Stimulated activated CD8-positive, alpha-beta memory T cell treated with anti-CD3 and anti-CD28 coated beads, Interleukin-15, amount 100 ng/mL, for 24 hours (primary cell): ENCODE results near the gene POU4F1.
"Not testable (repeated sequence)": the region's sequence is repeated elsewhere in the genome, so short reads cannot be mapped to it uniquely, and the experiment has no call there.

ENCODE experiments used
- DNase-seq: peaks from one replicate; pipeline ENCODE4 v3.0.0-alpha.2; 2020; ENCODE audit warnings: low read depth

The POU4F1 gene

GRCh38 chr13:78603240-78603957, at the start of gene POU4F1:
Gene POU4F1, minus strand, starts transcription at chr13:78603552. Its CDS starts 226 bp downstream, at chr13:78603326.
- DNase-seq = no peak

- no peak for DNase-seq
These were observed 49.3 kb upstream of the POU4F1 start for GRCh38 chr13:78652651-78653050.

- DNase-seq = no peak
These were observed 47.3 kb upstream of the POU4F1 start for GRCh38 chr13:78650717-78651083.

- no peak for DNase-seq
These were observed 46.8 kb upstream of the POU4F1 start for GRCh38 chr13:78649997-78650716.

GRCh38 chr13:78647109-78647678, 43.8 kb upstream of the POU4F1 start:
- not testable (repeated sequence) for DNase-seq

GRCh38 chr13:78638216-78638615, 34.9 kb upstream of the POU4F1 start:
- DNase-seq = no peak

- no peak for DNase-seq
These were observed 33.1 kb upstream of the POU4F1 start for GRCh38 chr13:78636495-78636894.

GRCh38 chr13:78632996-78633395, 29.6 kb upstream of the POU4F1 start:
- no peak for DNase-seq

- no peak for DNase-seq
These were observed 27.7 kb upstream of the POU4F1 start for GRCh38 chr13:78631077-78631476.

- no peak for DNase-seq
These were observed 27.2 kb upstream of the POU4F1 start for GRCh38 chr13:78630511-78630910.

- DNase-seq = no peak
These were observed 22.0 kb upstream of the POU4F1 start for GRCh38 chr13:78625384-78625783.

- no peak for DNase-seq
These were observed 19.8 kb upstream of the POU4F1 start for GRCh38 chr13:78623132-78623531.

- DNase-seq = no peak
These were observed 17.7 kb upstream of the POU4F1 start for GRCh38 chr13:78620936-78621470.

- DNase-seq = no peak
These were observed 15.1 kb upstream of the POU4F1 start for GRCh38 chr13:78618411-78618810.

GRCh38 chr13:78611040-78611439, 7.7 kb upstream of the POU4F1 start:
- no peak for DNase-seq

- no peak for DNase-seq
These were observed 7.1 kb upstream of the POU4F1 start for GRCh38 chr13:78610381-78610883.

- no peak for DNase-seq
These were observed 6.3 kb upstream of the POU4F1 start for GRCh38 chr13:78609464-78610205.

GRCh38 chr13:78608688-78609463, 5.5 kb upstream of the POU4F1 start:
- DNase-seq = no peak

GRCh38 chr13:78608252-78608687, 4.9 kb upstream of the POU4F1 start:
- no peak for DNase-seq

GRCh38 chr13:78607409-78608251, 4.3 kb upstream of the POU4F1 start:
- DNase-seq = no peak
